HG02973 (cell line): ENCODE data around the gene PLEKHA7.
A peak's percentile ranks its signal among the peaks of the same experiment; 100 is the strongest.
"Not testable (repeated sequence)": the region's sequence is repeated elsewhere in the genome, so short reads cannot be mapped to it uniquely, and the experiment has no call there.

Source experiments
- ATAC-seq: cut with Tn5 transposase; IDR thresholded peaks from one replicate; pipeline ENCODE4 v1.9.1; 2021; ENCODE audit warnings: moderate library complexity; ENCODE audit not compliant: unreplicated experiment

Gene PLEKHA7

DNA sequence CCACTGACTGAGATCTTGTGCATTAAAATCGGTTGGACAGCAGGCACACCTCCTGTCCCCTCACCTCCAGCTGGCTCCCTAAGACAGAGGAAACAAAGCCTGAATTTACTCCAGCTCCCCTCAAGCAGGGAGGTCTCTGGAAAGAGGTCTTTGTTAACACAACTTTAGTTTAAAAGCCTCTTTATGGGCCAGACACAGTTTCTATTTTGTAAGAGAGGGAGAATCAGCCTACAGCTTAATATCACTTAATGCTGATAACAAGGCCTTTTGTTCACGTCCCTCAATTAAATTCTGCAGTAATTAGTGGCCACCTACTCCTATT, 36.3 kb downstream of the PLEKHA7 start:
- no peak for ATAC-seq

DNA sequence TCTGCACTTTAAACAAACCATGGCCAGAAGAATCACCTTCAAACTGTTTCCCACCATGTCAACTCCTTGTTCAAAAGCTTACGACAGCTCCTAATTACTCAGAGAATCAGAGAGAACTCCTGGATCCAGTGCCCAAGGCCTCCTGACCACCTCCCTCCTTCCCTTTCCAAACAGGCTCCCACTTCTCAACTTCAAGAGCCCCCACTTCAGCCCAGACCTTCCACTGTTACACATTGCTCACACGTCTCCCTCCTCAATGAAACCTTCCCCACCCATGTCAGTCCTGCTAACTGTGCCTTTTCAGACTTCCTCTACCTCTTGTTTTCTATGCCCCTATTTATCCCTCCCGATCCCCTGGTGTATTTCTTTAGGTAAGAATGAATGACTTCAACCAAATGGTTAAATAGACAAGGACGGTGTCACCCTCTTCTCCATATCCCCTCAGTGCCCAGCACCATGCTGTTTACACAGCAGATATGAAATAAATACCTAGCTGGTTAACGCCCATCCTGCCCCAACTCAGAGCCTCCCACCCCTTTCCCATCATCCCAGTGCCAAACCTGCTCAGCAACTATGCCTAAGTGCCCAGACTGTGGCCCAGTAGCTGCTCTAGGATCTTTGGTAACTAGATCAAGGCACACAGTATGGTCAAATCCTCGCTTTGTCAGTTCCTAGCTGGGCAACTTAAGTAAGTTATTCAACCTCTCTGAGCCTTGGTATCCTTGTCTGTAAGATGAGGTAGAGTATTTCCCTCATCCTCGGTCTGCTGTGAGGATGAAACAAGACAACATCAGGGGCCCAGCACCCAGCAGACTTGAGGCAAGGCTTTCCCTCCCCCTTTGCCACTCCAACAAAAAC, 36.8 kb downstream of the PLEKHA7 start:
- no peak for ATAC-seq

DNA sequence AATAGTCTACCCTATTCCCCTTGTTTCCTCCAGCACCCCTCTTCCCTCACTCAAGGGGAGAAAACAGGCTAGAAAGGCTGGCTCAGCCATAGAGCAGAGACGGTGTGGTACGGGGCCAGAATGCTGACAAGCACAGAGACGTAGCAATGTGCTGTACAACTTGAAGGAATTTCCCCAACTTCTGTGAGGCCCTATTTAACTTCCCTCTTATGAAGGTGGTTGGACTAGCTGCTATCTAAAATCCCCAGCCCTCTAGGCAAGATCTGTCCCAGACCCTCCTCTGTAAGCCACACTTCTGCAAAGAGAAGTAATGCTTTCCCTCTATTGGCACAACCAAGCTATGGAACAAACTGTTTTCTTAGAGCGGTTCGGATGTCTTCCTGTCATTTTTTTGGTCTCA, 37.8 kb downstream of the PLEKHA7 start:
- ATAC-seq: no peak

DNA sequence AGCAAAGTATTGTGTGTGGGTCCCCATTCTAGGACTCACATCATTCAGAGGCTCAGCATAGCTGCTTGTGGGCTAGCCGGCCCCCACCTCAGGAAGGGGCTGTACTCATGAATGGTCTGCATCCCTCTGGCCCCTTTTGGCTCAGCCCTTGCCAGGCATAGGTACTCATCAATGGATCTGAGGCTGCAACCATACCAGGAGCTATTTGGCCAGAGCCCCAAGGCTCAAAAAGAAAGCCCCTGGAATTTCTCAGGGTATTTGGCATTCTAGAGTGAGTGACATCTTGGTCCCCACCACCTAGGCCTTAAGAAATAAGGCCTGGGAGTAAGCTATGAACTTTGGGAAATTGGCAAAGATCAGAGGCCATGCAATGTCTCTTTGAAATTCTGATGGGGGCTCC, 38.3 kb downstream of the PLEKHA7 start:
- no peak for ATAC-seq

- no peak for ATAC-seq
Measured at GRCh38 chr11:16973338-16973964, 40.8 kb downstream of the PLEKHA7 start.

DNA sequence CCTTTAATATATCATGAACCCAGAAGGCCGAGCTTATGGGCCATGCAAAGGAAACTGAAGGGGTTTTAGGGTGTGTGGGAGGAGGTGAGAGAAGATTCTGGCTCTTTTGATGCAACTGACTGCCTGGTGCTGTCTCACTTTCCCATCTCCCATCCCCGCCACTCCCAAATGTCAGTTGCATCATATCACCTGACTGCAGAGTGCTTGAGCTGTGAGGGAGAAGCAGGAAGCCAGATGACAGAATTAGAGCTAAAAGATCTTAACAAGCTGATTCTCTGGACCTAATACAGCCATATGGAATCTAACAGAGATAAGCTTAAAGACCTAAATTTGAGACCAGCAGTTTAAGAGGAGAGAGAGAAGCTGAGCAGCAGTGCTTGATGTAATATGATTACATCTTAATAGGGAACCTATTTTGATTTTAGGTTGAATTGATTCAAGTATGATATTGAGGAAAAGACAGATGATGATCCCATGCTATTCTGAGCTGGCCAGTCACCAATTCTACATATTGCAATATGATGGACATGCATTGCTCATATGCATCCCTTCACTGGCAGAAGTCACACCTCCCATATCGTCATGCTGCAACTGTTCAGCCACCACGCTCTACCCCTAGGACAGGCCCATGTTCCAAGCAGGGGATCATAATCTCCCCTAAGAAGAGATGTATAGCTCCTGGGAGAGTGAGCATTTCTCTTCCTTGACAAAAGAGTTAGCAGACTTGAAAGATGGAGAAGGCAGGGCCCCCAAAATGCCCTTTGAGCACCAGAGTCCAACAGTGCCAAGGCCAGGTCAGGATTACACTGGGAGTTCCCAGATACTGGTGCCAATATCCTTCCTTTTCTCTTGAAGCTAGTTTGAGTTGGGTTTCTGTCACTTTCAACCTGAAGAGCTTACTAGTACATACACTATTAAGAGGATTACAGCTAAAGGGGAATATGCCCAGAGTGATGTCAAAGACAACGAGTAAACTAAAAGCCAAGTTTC, 44.9 kb downstream of the PLEKHA7 start:
- no peak for ATAC-seq

DNA sequence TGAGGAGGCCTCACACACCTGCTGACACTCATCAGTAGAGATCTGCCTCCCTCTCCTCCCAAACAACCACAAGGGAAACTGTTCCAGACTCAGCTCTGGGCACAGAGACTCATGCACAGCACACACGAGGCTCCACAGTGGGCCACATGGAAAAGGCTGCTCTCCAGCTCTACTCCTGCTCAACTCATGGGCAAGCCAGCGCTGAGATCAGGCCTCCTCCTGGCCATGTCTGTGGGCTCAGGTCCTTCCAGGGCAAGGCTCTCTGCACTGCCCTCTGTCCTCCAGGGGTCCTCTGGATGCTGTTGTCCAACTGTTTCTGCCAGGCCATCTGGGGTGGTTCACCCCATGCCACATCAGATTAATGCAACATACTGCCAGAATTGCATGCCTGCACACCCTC, 46.0 kb downstream of the PLEKHA7 start:
- no peak for ATAC-seq

GRCh38 chr11:16966930-16967671, 47.1 kb downstream of the PLEKHA7 start:
- ATAC-seq: no peak

- ATAC-seq: no peak
Measured at GRCh38 chr11:16964501-16964900, 49.7 kb downstream of the PLEKHA7 start.

- ATAC-seq: no peak
Measured at GRCh38 chr11:16963316-16963876, 50.8 kb downstream of the PLEKHA7 start.

GRCh38 chr11:16962589-16962988, 51.6 kb downstream of the PLEKHA7 start:
- ATAC-seq: not testable (repeated sequence)

DNA sequence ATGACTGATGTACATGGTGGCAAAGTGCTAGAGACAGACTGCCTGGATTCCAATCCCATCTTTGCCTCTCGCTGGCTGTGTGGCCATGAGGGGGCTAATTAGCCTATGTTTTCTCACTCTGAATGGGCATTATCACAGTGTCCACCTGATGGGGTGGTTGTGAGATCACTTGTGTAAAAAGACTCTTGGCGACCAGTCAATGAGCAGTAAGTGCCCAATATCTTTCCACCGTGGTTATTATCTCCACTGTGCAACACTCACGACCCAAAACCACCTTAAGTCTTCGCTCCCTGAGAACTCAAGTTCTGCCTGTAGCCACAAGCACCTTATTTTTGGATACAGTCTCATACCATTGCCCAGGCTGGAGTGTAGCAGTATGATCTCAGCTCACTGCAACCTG, 52.1 kb downstream of the PLEKHA7 start:
- no peak for ATAC-seq

DNA sequence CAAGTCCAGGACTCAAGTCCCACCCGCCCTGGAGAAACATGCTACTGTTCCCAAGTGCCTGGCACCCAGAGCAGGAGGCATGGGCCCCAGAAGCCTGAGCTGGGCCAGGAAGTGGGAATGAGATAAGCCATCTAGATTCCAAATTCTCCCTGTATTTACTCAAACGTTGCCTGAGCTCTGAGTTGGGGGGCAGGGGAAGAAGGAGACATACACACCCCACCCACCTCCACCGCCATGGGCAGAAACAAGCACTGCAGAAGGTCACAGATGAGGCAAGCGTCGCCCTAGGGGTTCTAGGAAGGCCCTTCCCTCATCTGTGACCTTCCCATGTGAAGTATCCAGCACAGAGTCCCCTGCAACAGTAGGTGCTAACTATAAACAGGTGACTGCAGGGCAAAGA, 54.0 kb downstream of the PLEKHA7 start:
- no peak for ATAC-seq

DNA sequence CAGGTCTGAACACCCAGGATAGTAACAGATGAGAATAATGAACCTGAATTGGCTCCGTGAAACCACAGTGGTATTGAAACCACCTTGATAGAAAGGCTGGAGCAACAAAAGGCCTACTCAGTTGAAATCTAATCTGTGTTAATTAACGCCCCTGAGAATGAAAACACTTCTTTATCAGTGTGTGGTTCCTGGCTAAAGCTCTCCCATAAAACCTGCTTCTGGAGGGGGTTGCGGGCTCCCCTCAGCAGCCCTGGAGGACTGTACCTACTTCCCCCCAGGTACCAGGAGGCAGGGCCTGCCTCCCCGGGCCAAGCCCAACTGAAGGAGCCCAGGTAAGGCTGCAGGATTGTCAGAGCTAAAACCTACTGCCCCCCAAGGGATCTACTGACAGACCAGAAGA, 54.6 kb downstream of the PLEKHA7 start:
- ATAC-seq: no peak

DNA sequence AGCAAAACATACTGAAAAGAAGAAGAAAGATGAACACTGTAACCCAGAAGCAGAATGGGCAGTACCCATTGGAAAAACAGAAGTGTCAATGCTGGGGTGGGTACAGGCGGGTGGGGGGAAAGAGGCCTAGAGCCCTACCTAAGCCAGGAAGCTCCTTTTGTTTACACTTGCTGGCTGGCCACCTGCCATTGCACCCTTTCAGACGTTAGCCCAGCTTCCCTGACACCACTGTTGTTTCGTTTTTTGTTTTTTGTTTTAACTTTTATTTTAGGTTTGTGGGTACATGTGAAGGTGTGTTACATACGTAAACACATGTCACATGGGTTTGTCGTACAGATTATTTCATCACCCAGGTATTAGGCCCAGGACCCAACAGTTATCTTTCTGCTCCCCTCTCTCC, 55.4 kb downstream of the PLEKHA7 start:
- no peak for ATAC-seq

DNA sequence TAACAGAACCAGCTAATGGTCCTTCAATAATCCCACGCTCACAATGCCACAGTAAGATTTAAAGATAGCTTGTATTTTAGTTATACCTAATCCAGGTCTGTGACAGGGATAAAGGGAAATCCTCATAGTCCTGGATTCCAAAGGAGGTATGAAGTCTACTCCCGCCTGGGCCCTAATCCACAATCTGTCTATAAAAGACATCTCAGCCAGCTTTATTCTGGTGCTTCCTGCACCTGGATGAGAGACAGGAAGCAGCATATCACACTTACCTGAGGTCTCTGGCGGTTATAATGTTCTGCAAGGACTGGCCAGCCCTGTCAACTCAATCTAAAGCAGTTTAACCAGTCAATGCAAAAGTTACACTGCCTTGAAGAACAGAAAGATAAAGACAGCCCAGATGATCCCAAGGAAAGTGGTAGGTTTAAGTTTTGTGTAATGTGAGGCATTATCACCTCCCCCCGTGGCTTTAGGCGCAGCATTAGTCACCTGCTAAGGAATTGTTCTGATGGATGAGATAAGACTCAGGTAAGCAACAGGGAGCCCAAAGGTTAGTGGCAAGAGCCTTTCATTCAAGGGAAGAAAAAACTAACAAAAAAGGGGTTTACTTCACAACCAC, 57.6 kb downstream of the PLEKHA7 start:
- ATAC-seq: no peak

DNA sequence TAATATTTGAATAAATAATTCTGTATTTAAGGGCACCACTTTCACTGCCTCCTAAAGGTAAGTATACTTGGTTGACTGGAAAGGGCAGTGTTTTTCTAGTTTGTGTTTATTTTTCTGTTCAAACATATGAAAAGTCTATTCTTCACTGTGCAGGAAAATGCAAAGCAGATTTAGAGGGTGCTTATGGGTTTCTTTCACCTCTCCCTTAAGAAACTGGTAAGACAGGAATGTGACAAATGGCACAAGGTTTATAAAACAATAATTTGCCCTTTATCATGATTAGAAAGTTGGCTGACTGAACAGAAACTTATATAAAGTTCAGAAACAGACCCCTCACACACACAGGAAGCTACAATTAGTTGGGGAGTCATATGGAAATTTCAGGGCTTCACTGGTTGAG, 60.6 kb downstream of the PLEKHA7 start:
- no peak for ATAC-seq

DNA sequence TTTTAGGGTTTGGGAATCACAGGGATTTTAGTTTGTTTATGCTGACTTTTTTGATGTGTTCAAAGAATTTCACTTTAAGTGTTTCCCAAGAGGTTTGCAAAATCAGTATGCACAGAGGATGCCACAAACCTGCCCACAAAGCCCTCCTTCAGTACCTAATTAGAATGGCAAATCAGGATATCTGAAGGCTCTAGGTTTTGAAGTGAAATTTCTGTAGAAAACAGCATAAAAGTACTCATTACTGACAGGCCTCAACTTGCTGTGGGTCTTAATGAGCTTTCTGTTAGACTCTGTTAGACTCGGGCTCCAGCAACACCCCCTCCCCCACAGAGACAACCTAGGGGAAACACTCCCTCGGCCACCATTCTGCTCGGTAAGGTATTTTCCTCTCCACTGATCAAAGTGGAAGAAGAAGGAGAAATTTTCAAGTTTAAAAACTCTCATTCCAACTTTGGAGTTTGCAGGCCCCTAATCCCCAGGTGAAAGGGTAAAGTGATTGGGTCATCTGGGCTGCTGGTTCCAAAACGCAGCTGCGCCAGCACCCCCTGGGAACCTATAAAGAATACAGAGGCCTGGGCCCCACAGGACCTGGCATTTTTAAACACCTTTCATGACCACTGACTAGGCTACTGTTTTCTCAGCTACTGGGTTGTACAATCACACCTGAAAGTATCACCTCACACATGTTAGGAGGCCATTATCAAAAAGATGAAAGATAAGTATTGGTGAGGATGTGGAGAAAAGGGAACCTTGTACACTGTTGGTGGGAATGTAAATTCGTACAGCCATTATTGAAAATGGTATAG, 67.5 kb downstream of the PLEKHA7 start:
- ATAC-seq: peak; percentile 44
